K562 (cell line): Measurements from ENCODE around the gene STK16. TPM values are rescaled to one million over a fixed set of nuclear protein-coding genes. Genes with fewer than 3 reads are reported as not detected.
A peak's percentile ranks its signal among the peaks of the same experiment; 100 is the strongest.

ENCODE experiments used
- ADNP ChIP-seq: fragments of 200-800 bp; sonication (Bioruptor generic); IDR thresholded peaks from 2 replicates; pipeline ENCODE4 v1.6.1; 2016; ENCODE audit warnings: missing genetic modification characterization, missing compliant biosample characterization
- ATF7 ChIP-seq: fragments of 450-650 bp; IDR thresholded peaks from 2 replicates; pipeline ENCODE4 v1.7.1; 2014; ENCODE audit warnings: mild to moderate bottlenecking, moderate library complexity
- CREB1 ChIP-seq, 2 experiments: sonication (generic) in 1 of 2; formaldehyde crosslinking in 1 of 2; IDR thresholded peaks; 2 replicates each; pipeline versions ENCODE4 v1.6.1 to v1.8.0; 2012 to 2022; ENCODE audit warnings: inconsistent platforms in 1 of 2, mild to moderate bottlenecking in 1 of 2, missing genetic modification reagents in 1 of 2, moderate library complexity in 1 of 2
- DNMT1 ChIP-seq: fragments of 450-650 bp; IDR thresholded peaks from 2 replicates; pipeline ENCODE4 v1.6.1; 2016; ENCODE audit warnings: antibody characterized with exemption, mild to moderate bottlenecking
- ERF ChIP-seq: fragments of 450-650 bp; formaldehyde crosslinking; IDR thresholded peaks from 2 replicates; pipeline ENCODE4 v1.4.0; 2020; ENCODE audit warnings: mild to moderate bottlenecking, mixed read lengths
- ESRRA ChIP-seq: fragments of 450-650 bp; IDR thresholded peaks from 2 replicates; pipeline ENCODE4 v1.6.1; 2014; ENCODE audit warnings: low read depth, mild to moderate bottlenecking, moderate library complexity, borderline replicate concordance
- ETV5 ChIP-seq: sonication (generic); formaldehyde crosslinking; IDR thresholded peaks from 2 replicates; pipeline ENCODE4 v1.4.0; 2020; ENCODE audit warnings: low read depth, mild to moderate bottlenecking, missing genetic modification reagents
- FOSL1 ChIP-seq: fragments of 200-800 bp; sonication (Bioruptor generic); conservative IDR thresholded peaks from 2 replicates; pipeline ENCODE4 v1.6.1; 2016; ENCODE audit warnings: missing genetic modification characterization, missing compliant biosample characterization
- HEY1 ChIP-seq: fragments of 250-450 bp; sonication (Bioruptor Pico); IDR thresholded peaks from 2 replicates; pipeline ENCODE4 v1.5.0; 2020; ENCODE audit warnings: mild to moderate bottlenecking, moderate library complexity, borderline replicate concordance
- IRF2 ChIP-seq: sonication (generic); formaldehyde crosslinking; IDR thresholded peaks from 2 replicates; pipeline ENCODE4 v1.8.1; 2022; ENCODE audit warnings: mild to moderate bottlenecking, missing genetic modification reagents
- NCOR1 ChIP-seq: fragments of 450-650 bp; IDR thresholded peaks from 2 replicates; pipeline ENCODE4 v1.6.1; 2016; ENCODE audit warnings: mild to moderate bottlenecking, moderate library complexity
- PHF8 ChIP-seq: fragments of 200-600 bp; sonication (generic); IDR thresholded peaks from 2 replicates; pipeline ENCODE4 v1.6.1; 2012; ENCODE audit warnings: mixed run types, mild to moderate bottlenecking, inconsistent platforms, low read length, moderate library complexity, borderline replicate concordance
- RBBP5 ChIP-seq: fragments of 200-600 bp; sonication (generic); IDR thresholded peaks from 2 replicates; pipeline ENCODE4 v1.6.1; 2012; ENCODE audit warnings: borderline replicate concordance, mild to moderate bottlenecking, low read length, control low read depth, inconsistent platforms; ENCODE audit not compliant: insufficient read depth, poor library complexity, severe bottlenecking
- SMAD4 ChIP-seq: fragments of 250-450 bp; sonication (Bioruptor Pico); conservative IDR thresholded peaks from 2 replicates; pipeline ENCODE4 v1.8.0; 2021; ENCODE audit warnings: inconsistent platforms, mild to moderate bottlenecking, moderate library complexity
- TAF1 ChIP-seq: IDR thresholded peaks from 2 replicates; pipeline ENCODE4 v1.6.1; 2011; ENCODE audit warnings: mild to moderate bottlenecking, low read length, moderate library complexity; ENCODE audit not compliant: insufficient read depth, control insufficient read depth, severe bottlenecking; ENCODE audit errors: extremely low read depth
- ZNF239 ChIP-seq: fragments of 250-450 bp; sonication (Bioruptor Pico); IDR thresholded peaks from 2 replicates; pipeline ENCODE4 v1.4.0; 2020; ENCODE audit warnings: mild to moderate bottlenecking
- ZNF76 ChIP-seq: fragments of 250-450 bp; sonication (Bioruptor Pico); IDR thresholded peaks from 2 replicates; pipeline ENCODE4 v1.4.0; 2020; ENCODE audit warnings: mild to moderate bottlenecking, moderate library complexity, borderline replicate concordance
- polyA plus RNA-seq, 8 experiments: library from polyadenylated mRNA; depleted of rRNA in 4 of 8; stranded (reverse) in 5 of 8; unstranded in 3 of 8; fragments of >200 nt; fragmentation: Nextera tagmentation in 2 of 8; fragmentation: Illumina TruSeq in 1 of 8; extraction: Ambion mirVana in 2 of 8; extraction: Trizol in 1 of 8; gene quantifications; 2 replicates each; pipeline versions ENCODE4 v1.2.1 to v1.2.3, GENCODE V29; 2011 to 2014; ENCODE audit warnings: inconsistent platforms in 1 of 8, missing spikeins in 1 of 8
- total RNA-seq, 7 experiments: library from RNA; depleted of rRNA in 6 of 7; stranded (reverse); fragments of >200 nt in 6 of 7; fragmentation: Illumina TruSeq in 2 of 7; extraction: Trizol in 2 of 7; gene quantifications; 2 replicates each; pipeline versions ENCODE4 v1.2.1 to v1.2.3, GENCODE V29; 2011 to 2021; ENCODE audit warnings: low replicate concordance in 1 of 7
- TF ChIP-seq, protein P1 (sequence below), 2 experiments: fragments of 450-650 bp in 1 of 2; sonication (generic) in 1 of 2; formaldehyde crosslinking in 1 of 2; IDR thresholded peaks; 2 replicates each; pipeline versions ENCODE4 v1.7.1 to v1.9.0; 2016 to 2022; ENCODE audit warnings: inconsistent platforms in 1 of 2, mild to moderate bottlenecking in 1 of 2, missing genetic modification reagents in 1 of 2

The STK16 gene
- total and polyA plus RNA-seq, 9 of the 15 experiments (the other 6 are each of a cell fraction or from before 2014, with no cell fraction given), result 5.4 to 36.2 (median 17.8) TPM

DNA sequence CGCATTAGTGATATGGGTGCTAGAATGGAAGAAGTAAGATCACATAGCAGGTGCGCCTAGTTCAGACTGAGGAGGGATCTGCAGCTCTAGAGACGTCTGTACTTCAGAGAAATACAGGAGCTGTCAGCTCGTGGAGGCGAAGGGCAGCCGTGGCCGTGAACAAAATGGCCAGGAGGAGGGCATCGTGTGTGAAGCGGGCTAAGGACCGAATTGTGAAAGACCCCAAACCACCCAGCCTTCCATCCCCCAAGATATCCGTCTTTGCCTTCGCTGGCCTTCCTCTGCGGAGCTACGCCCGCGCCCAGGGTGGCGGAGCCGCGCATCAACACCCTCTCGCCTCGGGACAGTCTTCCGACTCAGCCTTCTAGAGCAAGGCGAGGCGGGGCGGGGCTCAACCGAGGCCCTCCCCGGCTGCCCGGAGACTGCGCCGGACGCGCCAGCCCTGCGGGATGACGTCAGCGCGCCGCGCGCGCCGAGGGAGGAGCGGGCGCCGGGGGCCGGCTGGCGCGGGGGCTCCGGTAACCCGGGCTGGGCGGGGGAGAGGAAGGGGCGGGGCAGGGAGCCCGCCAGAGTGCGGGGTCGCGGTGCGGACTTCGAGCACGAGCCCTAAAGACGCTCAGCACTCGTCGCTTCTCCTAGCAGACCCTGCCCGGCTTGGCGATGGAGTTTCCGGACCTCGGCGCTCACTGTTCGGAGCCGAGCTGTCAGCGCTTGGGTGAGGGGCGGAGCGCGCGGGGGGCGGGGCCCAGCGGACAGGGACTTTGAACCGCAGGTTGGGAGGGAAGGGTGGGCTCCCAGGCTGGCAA is 38.7 kb upstream of the STK16 start, which contains the start of gene ZFAND2B (continued):
- TF ChIP-seq, protein P1, sequence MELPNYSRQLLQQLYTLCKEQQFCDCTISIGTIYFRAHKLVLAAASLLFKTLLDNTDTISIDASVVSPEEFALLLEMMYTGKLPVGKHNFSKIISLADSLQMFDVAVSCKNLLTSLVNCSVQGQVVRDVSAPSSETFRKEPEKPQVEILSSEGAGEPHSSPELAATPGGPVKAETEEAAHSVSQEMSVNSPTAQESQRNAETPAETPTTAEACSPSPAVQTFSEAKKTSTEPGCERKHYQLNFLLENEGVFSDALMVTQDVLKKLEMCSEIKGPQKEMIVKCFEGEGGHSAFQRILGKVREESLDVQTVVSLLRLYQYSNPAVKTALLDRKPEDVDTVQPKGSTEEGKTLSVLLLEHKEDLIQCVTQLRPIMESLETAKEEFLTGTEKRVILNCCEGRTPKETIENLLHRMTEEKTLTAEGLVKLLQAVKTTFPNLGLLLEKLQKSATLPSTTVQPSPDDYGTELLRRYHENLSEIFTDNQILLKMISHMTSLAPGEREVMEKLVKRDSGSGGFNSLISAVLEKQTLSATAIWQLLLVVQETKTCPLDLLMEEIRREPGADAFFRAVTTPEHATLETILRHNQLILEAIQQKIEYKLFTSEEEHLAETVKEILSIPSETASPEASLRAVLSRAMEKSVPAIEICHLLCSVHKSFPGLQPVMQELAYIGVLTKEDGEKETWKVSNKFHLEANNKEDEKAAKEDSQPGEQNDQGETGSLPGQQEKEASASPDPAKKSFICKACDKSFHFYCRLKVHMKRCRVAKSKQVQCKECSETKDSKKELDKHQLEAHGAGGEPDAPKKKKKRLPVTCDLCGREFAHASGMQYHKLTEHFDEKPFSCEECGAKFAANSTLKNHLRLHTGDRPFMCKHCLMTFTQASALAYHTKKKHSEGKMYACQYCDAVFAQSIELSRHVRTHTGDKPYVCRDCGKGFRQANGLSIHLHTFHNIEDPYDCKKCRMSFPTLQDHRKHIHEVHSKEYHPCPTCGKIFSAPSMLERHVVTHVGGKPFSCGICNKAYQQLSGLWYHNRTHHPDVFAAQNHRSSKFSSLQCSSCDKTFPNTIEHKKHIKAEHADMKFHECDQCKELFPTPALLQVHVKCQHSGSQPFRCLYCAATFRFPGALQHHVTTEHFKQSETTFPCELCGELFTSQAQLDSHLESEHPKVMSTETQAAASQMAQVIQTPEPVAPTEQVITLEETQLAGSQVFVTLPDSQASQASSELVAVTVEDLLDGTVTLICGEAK (IDR thresholded peaks at IDR 0.05), result 0 out of 2 replicates have a peak, but pooled peaks have one; percentile 9
- TF ChIP-seq, protein P1 (CRISPR knock-in tag; IDR thresholded peaks at IDR 0.05), result no peak
- no peak for TF ChIP-seq IRF2 (CRISPR knock-in tag)
- no peak for TF ChIP-seq NCOR1
- TF ChIP-seq TAF1, result peak; percentile 87
- TF ChIP-seq RBBP5, result peak; percentile 52
- TF ChIP-seq FOSL1 (tag), result 0 out of 2 replicates have a peak, but pooled peaks have one; percentile 29
- TF ChIP-seq CREB1 (IDR thresholded peaks at IDR 0.05), result peak; percentile 83
- peak; percentile 64; the same call in 1 of the 2 replicates for TF ChIP-seq CREB1 (CRISPR knock-in tag; IDR thresholded peaks at IDR 0.05)
- 0 out of 2 replicates have a peak, but pooled peaks have one; percentile 3 for TF ChIP-seq ETV5
- TF ChIP-seq ATF7, result peak; percentile 97
- no peak for TF ChIP-seq ZNF76 (CRISPR knock-in tag)
- TF ChIP-seq ESRRA, result no peak
- no peak for TF ChIP-seq HEY1 (CRISPR knock-in tag)
- no peak for TF ChIP-seq ZNF239
- peak; percentile 79; the same call in 1 of the 2 replicates for TF ChIP-seq PHF8
- no peak for TF ChIP-seq DNMT1
- TF ChIP-seq ERF (CRISPR knock-in tag), result no peak
- TF ChIP-seq ADNP (tag), result no peak
- 0 out of 2 replicates have a peak, but pooled peaks have one; percentile 34 for TF ChIP-seq SMAD4 (CRISPR knock-in tag)
